Measurements from ENCODE around the gene ZNF189.

The ZNF189 gene

DNA sequence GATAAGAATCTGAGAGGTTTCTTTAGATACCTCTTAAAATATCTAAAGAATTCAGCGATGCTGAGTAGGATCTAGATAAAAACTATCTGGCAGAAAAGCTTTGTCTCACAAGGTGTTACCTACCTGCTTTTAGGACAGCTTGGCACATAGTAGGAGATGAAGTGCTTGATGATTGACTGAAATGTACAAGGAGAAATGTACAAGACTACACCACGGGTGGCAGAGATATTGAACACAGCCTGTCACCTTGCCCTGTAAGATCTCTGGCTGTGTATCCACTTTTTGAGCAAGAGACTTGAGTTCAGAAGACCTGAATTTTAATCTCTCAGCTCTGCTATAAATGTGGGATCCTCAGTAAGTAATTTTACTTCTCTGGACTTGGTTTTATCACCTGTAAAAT is 21.2 kb downstream of the ZNF189 start:
- Histone ChIP-seq H3K4me3 (ENCODE audit: low read depth, low read length) (no peak overlapping the region), H3K27ac (ENCODE audit: low read depth, low read length) (no peak overlapping the region), H3K27me3 (ENCODE audit: control insufficient read depth, insufficient read depth, low read length) (no peaks in the 10 kb centered on the region), H3K4me1 (ENCODE audit: control insufficient read depth, insufficient read depth, low read length) (no peaks in the 10 kb centered on the region), H3K9me3 (ENCODE audit: control insufficient read depth, insufficient read depth, low read length) (no peaks in the 10 kb centered on the region), H3K9ac (ENCODE audit: low read depth, low read length) (no peak overlapping the region), H3K36me3 (ENCODE audit: control insufficient read depth, insufficient read depth, low read length) (no peaks in the 10 kb centered on the region)

DNA sequence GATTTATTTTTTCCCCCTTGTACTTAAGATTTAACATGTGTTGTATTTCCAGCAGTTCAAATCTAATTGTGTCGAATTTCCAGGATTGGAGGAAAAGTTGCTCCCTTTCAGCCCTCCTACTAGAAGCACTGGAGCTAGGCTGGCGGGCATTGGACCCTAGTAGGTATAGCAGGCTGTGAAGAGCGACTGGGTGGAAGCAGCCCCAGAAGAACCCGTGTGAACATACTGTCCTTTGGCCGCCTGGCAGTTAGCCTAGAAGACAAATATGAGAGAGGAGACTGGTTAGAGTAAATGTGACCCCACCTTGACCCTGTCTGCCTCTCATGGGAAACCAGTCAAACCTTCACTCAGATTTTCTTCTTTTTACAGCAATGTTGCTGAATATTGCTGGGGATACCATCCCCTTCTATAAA is 23.0 kb downstream of the ZNF189 start:
- Histone ChIP-seq H3K27me3 (ENCODE audit: control insufficient read depth, insufficient read depth, low read length) (no peaks in the 10 kb centered on the region), H3K9me3 (ENCODE audit: control insufficient read depth, insufficient read depth, low read length) (no peaks in the 10 kb centered on the region), H3K36me3 (ENCODE audit: control insufficient read depth, insufficient read depth, low read length) (no peaks in the 10 kb centered on the region), H3K4me3 (ENCODE audit: low read depth, low read length) (no peak overlapping the region), H3K4me1 (ENCODE audit: control insufficient read depth, insufficient read depth, low read length) (no peaks in the 10 kb centered on the region), H3K27ac (ENCODE audit: low read depth, low read length) (no peak overlapping the region), H3K9ac (ENCODE audit: low read depth, low read length) (no peak overlapping the region)

DNA sequence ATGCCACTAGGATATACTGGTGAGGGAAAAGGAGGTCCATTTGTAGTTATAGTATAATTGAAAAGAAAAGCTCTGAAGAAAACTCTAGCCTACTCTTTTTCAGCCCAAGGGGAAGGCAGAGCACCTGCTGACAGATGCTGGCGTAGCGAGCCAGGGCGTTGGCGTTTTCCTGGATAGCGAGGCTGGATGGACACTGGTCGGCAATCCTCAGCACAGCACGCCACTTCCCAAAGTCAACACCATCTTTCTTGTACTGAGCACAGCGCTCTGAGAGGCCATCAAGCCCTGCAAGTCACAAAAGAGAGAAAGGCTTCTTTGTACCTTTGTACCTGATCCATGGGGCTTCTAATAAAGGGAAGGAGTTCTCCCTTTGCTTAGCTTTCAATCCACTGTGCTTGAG is 28.7 kb downstream of the ZNF189 start:
- Histone ChIP-seq H3K27me3 (ENCODE audit: control insufficient read depth, insufficient read depth, low read length) (no peaks in the 10 kb centered on the region), H3K36me3 (ENCODE audit: control insufficient read depth, insufficient read depth, low read length) (no peaks in the 10 kb centered on the region), H3K9ac (ENCODE audit: low read depth, low read length) (no peak overlapping the region), H3K9me3 (ENCODE audit: control insufficient read depth, insufficient read depth, low read length) (no peaks in the 10 kb centered on the region), H3K4me1 (ENCODE audit: control insufficient read depth, insufficient read depth, low read length) (no peaks in the 10 kb centered on the region), H3K27ac (ENCODE audit: low read depth, low read length) (no peak overlapping the region), H3K4me3 (ENCODE audit: low read depth, low read length) (no peak overlapping the region)

DNA sequence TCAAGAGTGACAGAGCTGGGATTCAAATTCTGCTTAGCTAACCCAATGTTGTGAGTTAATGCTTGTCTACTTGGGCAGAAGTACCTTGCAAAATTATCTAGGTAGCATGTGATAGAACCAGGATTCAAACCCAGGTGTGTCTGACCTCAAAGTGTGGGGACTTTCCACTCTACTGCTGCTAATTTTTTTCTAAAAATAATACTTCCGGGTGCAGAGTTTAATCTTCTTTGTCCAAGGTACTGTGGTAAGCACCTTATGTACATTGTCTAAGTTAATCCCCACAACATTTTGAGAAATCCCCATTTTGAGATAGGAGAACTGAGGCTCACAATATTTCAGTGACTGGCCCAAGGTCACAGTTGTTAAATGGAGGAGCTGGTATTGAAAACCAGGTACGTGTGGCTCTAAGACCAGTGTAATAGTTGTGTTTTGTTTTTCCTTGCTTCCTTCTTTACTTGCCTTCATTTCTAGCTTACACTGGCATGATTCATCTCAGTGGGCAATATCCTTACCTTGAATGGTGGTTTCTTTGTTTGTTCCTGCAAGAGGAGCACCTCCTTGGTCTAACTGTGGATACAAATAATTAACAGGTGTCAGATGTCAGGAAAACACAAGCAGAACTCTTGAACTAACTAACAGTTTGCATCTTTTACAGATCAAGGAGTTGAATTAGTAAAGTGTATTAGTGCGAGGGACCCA is 29.5 kb downstream of the ZNF189 start:
- Histone ChIP-seq H3K9ac (ENCODE audit: low read depth, low read length) (no peak overlapping the region), H3K27ac (ENCODE audit: low read depth, low read length) (no peak overlapping the region), H3K4me3 (ENCODE audit: low read depth, low read length) (no peak overlapping the region)

DNA sequence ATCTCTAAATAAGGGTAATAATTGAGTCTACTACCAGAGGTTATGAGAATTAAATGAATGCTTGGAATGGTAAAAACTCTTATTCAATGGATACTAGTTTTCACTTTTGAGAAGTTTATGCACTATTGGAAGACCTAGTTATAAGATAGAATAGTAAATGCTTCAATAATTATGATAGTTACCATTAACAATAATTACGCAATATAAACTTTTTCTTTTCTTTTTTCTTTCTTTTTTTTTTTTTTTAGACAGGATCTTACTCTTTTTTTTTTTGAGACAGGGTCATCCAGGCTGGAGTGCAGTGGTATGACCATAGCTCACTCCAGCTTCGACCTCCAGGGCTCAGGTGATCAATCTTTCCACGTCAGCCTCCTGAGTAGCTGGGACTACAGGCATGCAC is 30.3 kb downstream of the ZNF189 start:
- H3K9me3 ChIP-seq (ENCODE audit: control insufficient read depth, insufficient read depth, low read length) = no peaks in the 10 kb centered on the region
- H3K27ac ChIP-seq (ENCODE audit: low read depth, low read length) = no peak overlapping the region
- H3K27me3 ChIP-seq (ENCODE audit: control insufficient read depth, insufficient read depth, low read length) = no peaks in the 10 kb centered on the region
- H3K4me3 ChIP-seq (ENCODE audit: low read depth, low read length) = no peak overlapping the region
- no peaks in the 10 kb centered on the region for H3K36me3 ChIP-seq (ENCODE audit: control insufficient read depth, insufficient read depth, low read length)
- no peaks in the 10 kb centered on the region for H3K4me1 ChIP-seq (ENCODE audit: control insufficient read depth, insufficient read depth, low read length)
- H3K9ac ChIP-seq (ENCODE audit: low read depth, low read length) = no peak overlapping the region

More for the DNA sequence above, 29.5 kb downstream of the ZNF189 start:
- no peaks in the 10 kb centered on the region for H3K36me3 ChIP-seq (ENCODE audit: control insufficient read depth, insufficient read depth, low read length)
- no peaks in the 10 kb centered on the region for H3K27me3 ChIP-seq (ENCODE audit: control insufficient read depth, insufficient read depth, low read length)
- H3K4me1 ChIP-seq (ENCODE audit: control insufficient read depth, insufficient read depth, low read length) = no peaks in the 10 kb centered on the region
- H3K9me3 ChIP-seq (ENCODE audit: control insufficient read depth, insufficient read depth, low read length) = no peaks in the 10 kb centered on the region

DNA sequence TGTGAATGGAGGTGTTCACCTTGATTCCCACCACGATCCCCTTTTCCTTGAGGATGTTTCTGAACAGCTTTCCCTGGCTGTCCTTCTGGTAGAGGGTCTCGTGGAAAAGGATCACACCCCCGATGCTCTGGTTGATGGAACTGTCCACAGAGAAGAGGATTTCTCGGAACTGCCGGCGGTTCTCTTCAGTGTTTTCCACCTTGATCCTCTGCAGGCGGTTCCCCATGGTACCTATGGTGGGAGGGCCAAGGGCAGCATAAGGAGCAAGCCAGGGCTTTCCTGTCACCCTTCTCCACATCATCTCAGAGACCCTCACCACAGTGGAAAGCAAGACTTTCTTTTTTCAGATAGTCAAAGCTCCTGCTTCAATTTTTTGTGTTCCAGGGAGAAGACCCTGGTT is 31.1 kb downstream of the ZNF189 start:
- H3K4me1 ChIP-seq (ENCODE audit: control insufficient read depth, insufficient read depth, low read length) = no peaks in the 10 kb centered on the region

DNA sequence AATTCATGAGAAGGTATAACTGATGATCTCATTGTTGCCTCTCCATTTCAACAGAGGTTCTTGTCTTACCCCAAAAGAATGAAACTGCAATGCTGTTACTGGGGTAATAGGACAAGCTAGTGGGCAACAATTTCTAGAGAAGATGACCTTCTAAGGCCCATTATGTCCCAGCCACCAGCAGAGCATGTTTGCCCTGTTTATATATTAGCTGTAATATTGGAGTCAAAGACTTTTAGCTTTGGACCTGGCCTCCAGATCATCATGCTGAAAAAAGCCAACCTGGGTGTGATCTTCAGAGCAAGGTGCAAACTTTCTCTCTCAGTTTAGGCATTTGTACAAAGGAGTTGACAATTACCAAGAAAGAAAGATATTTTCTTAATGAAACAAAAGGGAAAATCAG is 33.5 kb downstream of the ZNF189 start:
- H3K4me3 ChIP-seq (ENCODE audit: low read depth, low read length) = no peak overlapping the region
- no peak overlapping the region for H3K9ac ChIP-seq (ENCODE audit: low read depth, low read length)
- H3K27me3 ChIP-seq (ENCODE audit: control insufficient read depth, insufficient read depth, low read length) = no peaks in the 10 kb centered on the region
- no peaks in the 10 kb centered on the region for H3K9me3 ChIP-seq (ENCODE audit: control insufficient read depth, insufficient read depth, low read length)
- H3K36me3 ChIP-seq (ENCODE audit: control insufficient read depth, insufficient read depth, low read length) = no peaks in the 10 kb centered on the region
- H3K27ac ChIP-seq (ENCODE audit: low read depth, low read length) = no peak overlapping the region
- H3K4me1 ChIP-seq (ENCODE audit: control insufficient read depth, insufficient read depth, low read length) = no peaks in the 10 kb centered on the region

More for the DNA sequence above, 31.1 kb downstream of the ZNF189 start:
- no peaks in the 10 kb centered on the region for H3K9me3 ChIP-seq (ENCODE audit: control insufficient read depth, insufficient read depth, low read length)
- no peak overlapping the region for H3K27ac ChIP-seq (ENCODE audit: low read depth, low read length)
- H3K36me3 ChIP-seq (ENCODE audit: control insufficient read depth, insufficient read depth, low read length) = no peaks in the 10 kb centered on the region
- no peak overlapping the region for H3K4me3 ChIP-seq (ENCODE audit: low read depth, low read length)
- H3K9ac ChIP-seq (ENCODE audit: low read depth, low read length) = no peak overlapping the region
- no peaks in the 10 kb centered on the region for H3K27me3 ChIP-seq (ENCODE audit: control insufficient read depth, insufficient read depth, low read length)

DNA sequence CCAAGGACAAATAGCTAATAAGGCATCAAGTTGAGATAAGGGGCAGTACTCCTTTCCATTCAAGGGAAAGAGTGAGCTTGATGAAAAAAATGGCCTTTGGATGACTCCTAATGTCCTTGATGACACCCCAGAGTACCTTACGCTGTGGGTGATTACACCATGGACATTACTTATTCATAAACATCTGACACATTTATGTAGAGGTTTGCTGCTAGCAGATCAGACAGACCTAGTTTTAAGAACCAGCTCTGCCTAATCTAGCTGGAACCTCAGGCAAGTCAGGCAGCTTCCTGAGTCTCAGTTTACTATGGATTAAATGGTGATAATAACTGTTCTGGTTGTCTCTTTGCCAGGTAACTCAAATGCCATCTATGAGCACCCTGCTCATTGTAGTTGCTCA is 34.1 kb downstream of the ZNF189 start:
- no peaks in the 10 kb centered on the region for H3K27me3 ChIP-seq (ENCODE audit: control insufficient read depth, insufficient read depth, low read length)
- no peak overlapping the region for H3K9ac ChIP-seq (ENCODE audit: low read depth, low read length)
- H3K4me3 ChIP-seq (ENCODE audit: low read depth, low read length) = no peak overlapping the region
- no peaks in the 10 kb centered on the region for H3K36me3 ChIP-seq (ENCODE audit: control insufficient read depth, insufficient read depth, low read length)
- no peaks in the 10 kb centered on the region for H3K4me1 ChIP-seq (ENCODE audit: control insufficient read depth, insufficient read depth, low read length)
- H3K27ac ChIP-seq (ENCODE audit: low read depth, low read length) = no peak overlapping the region
- H3K9me3 ChIP-seq (ENCODE audit: control insufficient read depth, insufficient read depth, low read length) = no peaks in the 10 kb centered on the region

DNA sequence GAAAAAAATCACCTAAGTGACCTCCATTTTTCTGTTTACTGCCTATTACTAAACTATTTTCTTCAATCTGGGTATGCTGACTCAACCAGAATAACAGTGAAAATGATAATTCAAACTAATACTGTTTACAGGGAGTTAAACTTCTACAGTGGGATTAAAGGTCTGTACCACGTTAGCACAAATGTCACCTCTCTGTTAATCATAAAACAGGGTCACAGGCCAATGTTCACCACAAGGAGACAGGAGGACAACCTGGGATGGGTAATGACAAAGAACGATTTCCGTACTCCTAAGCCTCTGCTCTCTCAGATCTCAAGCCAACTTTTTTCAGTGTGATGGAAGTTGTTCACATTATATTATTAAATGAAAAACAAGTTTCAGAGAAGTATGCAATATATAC is 34.6 kb downstream of the ZNF189 start:
- Histone ChIP-seq H3K4me1 (ENCODE audit: control insufficient read depth, insufficient read depth, low read length) (no peaks in the 10 kb centered on the region), H3K4me3 (ENCODE audit: low read depth, low read length) (no peak overlapping the region), H3K9ac (ENCODE audit: low read depth, low read length) (no peak overlapping the region), H3K9me3 (ENCODE audit: control insufficient read depth, insufficient read depth, low read length) (no peaks in the 10 kb centered on the region), H3K27ac (ENCODE audit: low read depth, low read length) (no peak overlapping the region), H3K36me3 (ENCODE audit: control insufficient read depth, insufficient read depth, low read length) (no peaks in the 10 kb centered on the region), H3K27me3 (ENCODE audit: control insufficient read depth, insufficient read depth, low read length) (no peaks in the 10 kb centered on the region)

DNA sequence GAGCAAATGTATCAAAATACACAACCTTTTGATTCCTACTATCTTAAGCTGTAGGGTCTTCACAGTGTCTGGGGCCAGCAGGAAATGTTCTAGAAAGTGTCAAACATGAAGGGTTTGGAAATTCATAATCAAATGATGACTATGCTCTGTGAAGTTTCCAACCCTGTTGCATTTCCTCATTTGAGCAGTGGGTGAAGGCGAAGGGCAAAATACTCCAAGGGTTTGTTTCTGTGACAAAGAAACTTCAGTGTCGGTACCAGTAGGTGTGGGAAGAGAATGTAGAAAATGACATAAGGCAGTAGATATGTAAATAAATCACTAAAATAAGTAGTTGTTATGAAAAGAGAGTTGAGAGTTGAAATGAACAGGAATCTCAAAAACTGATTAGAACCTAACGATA is 36.3 kb downstream of the ZNF189 start:
- H3K4me1 ChIP-seq (ENCODE audit: control insufficient read depth, insufficient read depth, low read length) = no peaks in the 10 kb centered on the region
- H3K27ac ChIP-seq (ENCODE audit: low read depth, low read length) = no peak overlapping the region
- no peaks in the 10 kb centered on the region for H3K27me3 ChIP-seq (ENCODE audit: control insufficient read depth, insufficient read depth, low read length)

DNA sequence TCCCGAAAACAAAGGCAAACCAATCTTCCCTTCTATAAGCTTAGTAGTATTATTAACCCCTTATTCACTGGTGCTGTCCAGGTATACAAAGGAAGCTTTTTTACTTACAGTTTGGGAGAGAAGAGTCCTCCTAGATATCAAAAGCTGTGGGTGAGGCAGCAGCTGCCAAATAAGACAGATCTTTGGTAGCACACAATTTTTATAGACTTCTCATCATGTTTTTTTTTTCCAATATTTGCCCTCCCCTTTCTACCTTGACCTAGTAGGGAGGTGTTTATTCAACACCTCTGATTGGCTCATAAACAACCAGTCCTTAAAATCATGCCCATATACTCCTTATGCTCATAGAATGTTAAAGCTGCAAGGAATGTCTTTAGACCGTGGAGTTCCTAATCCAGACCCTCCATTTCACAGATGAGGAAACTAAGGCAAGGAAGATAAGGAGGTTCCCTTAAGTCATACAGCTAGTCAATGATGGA is 37.0 kb downstream of the ZNF189 start, which contains the start of gene ALDOB:
Gene ALDOB (minus strand): TSS at position 174 of the 479 bp plus-strand sequence. CDS start 4,887 bp downstream, outside the sequence.
- no peak within 1 kb of the TSS for H3K27ac ChIP-seq (ENCODE audit: low read depth, low read length)
- no peaks in the 10 kb centered on the region for H3K36me3 ChIP-seq (ENCODE audit: control insufficient read depth, insufficient read depth, low read length)
- no peaks in the 10 kb centered on the region for H3K4me1 ChIP-seq (ENCODE audit: control insufficient read depth, insufficient read depth, low read length)
- no peak within 1 kb of the TSS for H3K4me3 ChIP-seq (ENCODE audit: low read depth, low read length)
- no peak within 1 kb of the TSS for H3K9ac ChIP-seq (ENCODE audit: low read depth, low read length)
- H3K9me3 ChIP-seq (ENCODE audit: control insufficient read depth, insufficient read depth, low read length) = no peaks in the 10 kb centered on the region
- no peaks in the 10 kb centered on the region for H3K27me3 ChIP-seq (ENCODE audit: control insufficient read depth, insufficient read depth, low read length)

More for the DNA sequence above, 36.3 kb downstream of the ZNF189 start:
- Histone ChIP-seq H3K36me3 (ENCODE audit: control insufficient read depth, insufficient read depth, low read length) (no peaks in the 10 kb centered on the region), H3K9me3 (ENCODE audit: control insufficient read depth, insufficient read depth, low read length) (no peaks in the 10 kb centered on the region), H3K4me3 (ENCODE audit: low read depth, low read length) (no peak overlapping the region), H3K9ac (ENCODE audit: low read depth, low read length) (no peak overlapping the region)
